ENCODE results near the gene SPATS2.
A peak's percentile ranks its signal among the peaks of the same experiment; 100 is the strongest.
"Not testable (repeated sequence)": the region's sequence is repeated elsewhere in the genome, so short reads cannot be mapped to it uniquely, and the experiment has no call there.

The SPATS2 gene

GRCh38 chr12:49367381-49368239 lies at the start of gene SPATS2:
Gene SPATS2 (plus strand): TSS chr12:49367462. CDS start chr12:49461013, 93,551 bp downstream.
- in situ Hi-C loops (cut with MboI; ENCODE audit: low pct_unique_long_range_greater_than_20kb, low sequenced_read_pairs), result loop anchor here (10.0 kb wide), 1 partner anchor 137 kb away; no protein-coding TSS in a partner anchor
- DNase-seq, result peak; percentile 30

- in situ Hi-C loops (cut with MboI; ENCODE audit: low pct_unique_long_range_greater_than_20kb, low sequenced_read_pairs); DNase-seq: not testable (repeated sequence)
Measured at GRCh38 chr12:49320411-49321103, 46.7 kb upstream of the SPATS2 start.

- in situ Hi-C loops (cut with MboI; ENCODE audit: low pct_unique_long_range_greater_than_20kb, low sequenced_read_pairs), result no loop called here
- no peak for DNase-seq
Measured at GRCh38 chr12:49322367-49322707, 44.9 kb upstream of the SPATS2 start.

- in situ Hi-C loops (cut with MboI; ENCODE audit: low pct_unique_long_range_greater_than_20kb, low sequenced_read_pairs), result no loop called here
- DNase-seq, result peak; percentile 99
Measured at GRCh38 chr12:49322708-49323523, 44.3 kb upstream of the SPATS2 start, which contains the start of gene TROAP. Gene TROAP (plus strand): TSS chr12:49323255. CDS start chr12:49323609, 354 bp downstream.

- in situ Hi-C loops (cut with MboI; ENCODE audit: low pct_unique_long_range_greater_than_20kb, low sequenced_read_pairs), result no loop called here
- no peak for DNase-seq
Measured at GRCh38 chr12:49323524-49324097, 43.7 kb upstream of the SPATS2 start.

- in situ Hi-C loops (cut with MboI; ENCODE audit: low pct_unique_long_range_greater_than_20kb, low sequenced_read_pairs), result no loop called here
- DNase-seq, result no peak
Measured at GRCh38 chr12:49325606-49326005, 41.7 kb upstream of the SPATS2 start.

GRCh38 chr12:49327368-49327767 lies 39.9 kb upstream of the SPATS2 start:
- in situ Hi-C loops (cut with MboI; ENCODE audit: low pct_unique_long_range_greater_than_20kb, low sequenced_read_pairs), result no loop called here
- no peak for DNase-seq

GRCh38 chr12:49327887-49328286 lies 39.4 kb upstream of the SPATS2 start:
- no peak for DNase-seq
- in situ Hi-C loops (cut with MboI; ENCODE audit: low pct_unique_long_range_greater_than_20kb, low sequenced_read_pairs), result no loop called here

- DNase-seq, result no peak
- in situ Hi-C loops (cut with MboI; ENCODE audit: low pct_unique_long_range_greater_than_20kb, low sequenced_read_pairs), result no loop called here
Measured at GRCh38 chr12:49328816-49329215, 38.4 kb upstream of the SPATS2 start.

GRCh38 chr12:49330032-49330619 lies 37.1 kb upstream of the SPATS2 start:
- in situ Hi-C loops (cut with MboI; ENCODE audit: low pct_unique_long_range_greater_than_20kb, low sequenced_read_pairs), result loop anchor here (10.0 kb wide), 1 partner anchor 45 kb away; no protein-coding TSS in a partner anchor
- DNase-seq, result no peak

GRCh38 chr12:49330631-49331379 lies 36.5 kb upstream of the SPATS2 start:
- in situ Hi-C loops (cut with MboI; ENCODE audit: low pct_unique_long_range_greater_than_20kb, low sequenced_read_pairs), result loop anchor here (10.0 kb wide), 1 partner anchor 46 kb away; no protein-coding TSS in a partner anchor
- no peak for DNase-seq

- in situ Hi-C loops (cut with MboI; ENCODE audit: low pct_unique_long_range_greater_than_20kb, low sequenced_read_pairs), result loop anchor here (10.0 kb wide), 1 partner anchor 47 kb away; no protein-coding TSS in a partner anchor
- peak; percentile 58 for DNase-seq
Measured at GRCh38 chr12:49331380-49332222, 35.7 kb upstream of the SPATS2 start.

GRCh38 chr12:49332441-49332861 lies 34.8 kb upstream of the SPATS2 start:
- no peak for DNase-seq
- in situ Hi-C loops (cut with MboI; ENCODE audit: low pct_unique_long_range_greater_than_20kb, low sequenced_read_pairs), result loop anchor here (10.0 kb wide), 1 partner anchor 48 kb away; no protein-coding TSS in a partner anchor

GRCh38 chr12:49332891-49333371 lies 34.3 kb upstream of the SPATS2 start:
- no peak for DNase-seq
- in situ Hi-C loops (cut with MboI; ENCODE audit: low pct_unique_long_range_greater_than_20kb, low sequenced_read_pairs), result loop anchor here (10.0 kb wide), 1 partner anchor 48 kb away; no protein-coding TSS in a partner anchor

- in situ Hi-C loops (cut with MboI; ENCODE audit: low pct_unique_long_range_greater_than_20kb, low sequenced_read_pairs), result loop anchor here (10.0 kb wide), 1 partner anchor 49 kb away; no protein-coding TSS in a partner anchor
- DNase-seq, result not testable (repeated sequence)
Measured at GRCh38 chr12:49333778-49334177, 33.5 kb upstream of the SPATS2 start.

- in situ Hi-C loops (cut with MboI; ENCODE audit: low pct_unique_long_range_greater_than_20kb, low sequenced_read_pairs), result loop anchor here (10.0 kb wide), 1 partner anchor 49 kb away; no protein-coding TSS in a partner anchor
- no peak for DNase-seq
Measured at GRCh38 chr12:49334226-49334625, 33.0 kb upstream of the SPATS2 start.
